Measurements from ENCODE around the gene STN1. TPM values are rescaled to one million over a fixed set of nuclear protein-coding genes. Genes with fewer than 3 reads are reported as not detected.

Gene STN1
- total RNA-seq, 1 experiment from 2014 or later, result 35.0 TPM

- Histone ChIP-seq H3K27me3 (ENCODE audit: low read length) (no peaks in the 10 kb centered on the region), H3K9ac (ENCODE audit: low read length) (no peak overlapping the region), H3K36me3 (ENCODE audit: insufficient read depth, low read length) (no peaks in the 10 kb centered on the region), H3K9me2 (replicated peaks; ENCODE audit: insufficient read depth, low read length) (no peaks in the 10 kb centered on the region), H4K20me1 (ENCODE audit: insufficient read depth, low read depth, low read length) (no peaks in the 10 kb centered on the region), H3K4me3 (ENCODE audit: low read length) (no peak overlapping the region), H3K79me2 (ENCODE audit: low read length) (no peaks in the 10 kb centered on the region), H2AFZ (ENCODE audit: low read length) (no peak overlapping the region), H3K4me2 (ENCODE audit: low read depth, low read length, poor library complexity, severe bottlenecking) (no peak overlapping the region), H3K27ac (ENCODE audit: low read length) (no peak overlapping the region), H3K9me3 (ENCODE audit: low read length) (no peaks in the 10 kb centered on the region), H3K4me1 (ENCODE audit: low read length) (peaks cover 5% of the 10 kb centered on the region; the same call in 1 of the 2 replicates)
- no peak for DNase-seq
Measured at GRCh38 chr10:103890194-103890658, 27.8 kb downstream of the STN1 start.

DNA sequence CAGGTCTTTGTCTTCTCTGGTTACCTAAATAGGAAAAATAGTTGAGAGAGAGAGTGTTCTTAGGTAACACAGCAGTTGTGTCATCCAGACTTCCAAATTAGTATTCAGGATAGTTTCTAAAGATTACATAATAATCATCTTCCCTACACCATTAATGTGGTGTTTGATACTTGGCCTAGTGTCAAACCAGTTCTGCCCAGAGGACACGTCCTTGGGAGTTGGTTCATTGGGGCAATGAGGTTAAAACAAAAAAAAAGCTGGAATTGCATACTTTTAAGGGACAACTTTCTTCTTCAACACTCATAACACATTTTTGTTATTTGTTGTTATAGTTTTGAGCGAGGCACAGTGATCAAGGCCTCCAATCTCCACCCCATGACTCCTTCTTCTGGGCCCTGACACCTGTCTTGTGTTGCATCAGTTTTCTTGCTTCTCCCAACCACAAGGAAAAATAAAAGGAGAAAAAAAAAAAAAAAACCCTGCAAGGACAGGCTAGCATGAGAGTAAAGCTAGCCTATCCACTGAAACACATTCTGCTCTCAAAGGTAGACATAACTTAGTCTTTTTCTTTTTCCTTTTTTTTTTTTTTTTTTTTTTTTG is 28.8 kb downstream of the STN1 start:
- H3K27me3 ChIP-seq (ENCODE audit: low read length), result no peaks in the 10 kb centered on the region
- peaks cover 5% of the 10 kb centered on the region; the same call in 1 of the 2 replicates for H3K4me1 ChIP-seq (ENCODE audit: low read length)
- no peaks in the 10 kb centered on the region for H3K36me3 ChIP-seq (ENCODE audit: insufficient read depth, low read length)
- H3K4me2 ChIP-seq (ENCODE audit: low read depth, low read length, poor library complexity, severe bottlenecking), result no peak overlapping the region
- H3K9me3 ChIP-seq (ENCODE audit: low read length), result no peaks in the 10 kb centered on the region
- no peak for DNase-seq
- H3K4me3 ChIP-seq (ENCODE audit: low read length), result no peak overlapping the region
- H3K9ac ChIP-seq (ENCODE audit: low read length), result no peak overlapping the region
- no peaks in the 10 kb centered on the region for H4K20me1 ChIP-seq (ENCODE audit: insufficient read depth, low read depth, low read length)
- no peaks in the 10 kb centered on the region for H3K79me2 ChIP-seq (ENCODE audit: low read length)
- no peak overlapping the region for H2AFZ ChIP-seq (ENCODE audit: low read length)
- no peaks in the 10 kb centered on the region for H3K9me2 ChIP-seq (replicated peaks; ENCODE audit: insufficient read depth, low read length)
- no peak overlapping the region for H3K27ac ChIP-seq (ENCODE audit: low read length)

GRCh38 chr10:103888113-103888841 is 29.7 kb downstream of the STN1 start:
- H2AFZ ChIP-seq (ENCODE audit: low read length), result no peak overlapping the region
- no peak overlapping the region for H3K9ac ChIP-seq (ENCODE audit: low read length)

GRCh38 chr10:103885617-103886016 is 32.4 kb downstream of the STN1 start:
- Histone ChIP-seq H3K36me3 (ENCODE audit: insufficient read depth, low read length) (0 out of 2 replicates have a peak, but pooled peaks cover 4% of the 10 kb centered on the region), H3K4me1 (ENCODE audit: low read length) (peaks cover 5% of the 10 kb centered on the region; the same call in 1 of the 2 replicates), H3K9me3 (ENCODE audit: low read length) (no peaks in the 10 kb centered on the region), H3K27me3 (ENCODE audit: low read length) (no peaks in the 10 kb centered on the region), H3K4me2 (ENCODE audit: low read depth, low read length, poor library complexity, severe bottlenecking) (no peak overlapping the region), H3K4me3 (ENCODE audit: low read length) (no peak overlapping the region), H4K20me1 (ENCODE audit: insufficient read depth, low read depth, low read length) (no peaks in the 10 kb centered on the region), H3K9ac (ENCODE audit: low read length) (no peak overlapping the region), H3K79me2 (ENCODE audit: low read length) (no peaks in the 10 kb centered on the region), H3K9me2 (replicated peaks; ENCODE audit: insufficient read depth, low read length) (no peaks in the 10 kb centered on the region), H3K27ac (ENCODE audit: low read length) (no peak overlapping the region), H2AFZ (ENCODE audit: low read length) (no peak overlapping the region)
- no peak for DNase-seq

More at GRCh38 chr10:103888113-103888841, 29.7 kb downstream of the STN1 start:
- no peaks in the 10 kb centered on the region for H3K27me3 ChIP-seq (ENCODE audit: low read length)
- H3K9me2 ChIP-seq (replicated peaks; ENCODE audit: insufficient read depth, low read length), result no peaks in the 10 kb centered on the region
- H3K4me1 ChIP-seq (ENCODE audit: low read length), result peaks cover 5% of the 10 kb centered on the region; the same call in 1 of the 2 replicates
- H4K20me1 ChIP-seq (ENCODE audit: insufficient read depth, low read depth, low read length), result no peaks in the 10 kb centered on the region
- H3K9me3 ChIP-seq (ENCODE audit: low read length), result no peaks in the 10 kb centered on the region
- no peaks in the 10 kb centered on the region for H3K36me3 ChIP-seq (ENCODE audit: insufficient read depth, low read length)
- peak; percentile 78 for DNase-seq
- H3K27ac ChIP-seq (ENCODE audit: low read length), result no peak overlapping the region
- H3K79me2 ChIP-seq (ENCODE audit: low read length), result no peaks in the 10 kb centered on the region
- no peak overlapping the region for H3K4me2 ChIP-seq (ENCODE audit: low read depth, low read length, poor library complexity, severe bottlenecking)
- H3K4me3 ChIP-seq (ENCODE audit: low read length), result no peak overlapping the region

GRCh38 chr10:103884681-103885139 is 33.3 kb downstream of the STN1 start:
- no peaks in the 10 kb centered on the region for H3K9me2 ChIP-seq (replicated peaks; ENCODE audit: insufficient read depth, low read length)
- H2AFZ ChIP-seq (ENCODE audit: low read length), result no peak overlapping the region
- 0 out of 2 replicates have a peak, but pooled peaks cover 4% of the 10 kb centered on the region for H3K36me3 ChIP-seq (ENCODE audit: insufficient read depth, low read length)
- H3K9ac ChIP-seq (ENCODE audit: low read length), result no peak overlapping the region
- no peak overlapping the region for H3K4me2 ChIP-seq (ENCODE audit: low read depth, low read length, poor library complexity, severe bottlenecking)
- H3K27me3 ChIP-seq (ENCODE audit: low read length), result no peaks in the 10 kb centered on the region
- no peaks in the 10 kb centered on the region for H3K79me2 ChIP-seq (ENCODE audit: low read length)
- no peaks in the 10 kb centered on the region for H4K20me1 ChIP-seq (ENCODE audit: insufficient read depth, low read depth, low read length)
- no peaks in the 10 kb centered on the region for H3K9me3 ChIP-seq (ENCODE audit: low read length)
- H3K27ac ChIP-seq (ENCODE audit: low read length), result no peak overlapping the region
- peaks cover 5% of the 10 kb centered on the region; the same call in 1 of the 2 replicates for H3K4me1 ChIP-seq (ENCODE audit: low read length)
- no peak overlapping the region for H3K4me3 ChIP-seq (ENCODE audit: low read length)
- peak; percentile 74 for DNase-seq

DNA sequence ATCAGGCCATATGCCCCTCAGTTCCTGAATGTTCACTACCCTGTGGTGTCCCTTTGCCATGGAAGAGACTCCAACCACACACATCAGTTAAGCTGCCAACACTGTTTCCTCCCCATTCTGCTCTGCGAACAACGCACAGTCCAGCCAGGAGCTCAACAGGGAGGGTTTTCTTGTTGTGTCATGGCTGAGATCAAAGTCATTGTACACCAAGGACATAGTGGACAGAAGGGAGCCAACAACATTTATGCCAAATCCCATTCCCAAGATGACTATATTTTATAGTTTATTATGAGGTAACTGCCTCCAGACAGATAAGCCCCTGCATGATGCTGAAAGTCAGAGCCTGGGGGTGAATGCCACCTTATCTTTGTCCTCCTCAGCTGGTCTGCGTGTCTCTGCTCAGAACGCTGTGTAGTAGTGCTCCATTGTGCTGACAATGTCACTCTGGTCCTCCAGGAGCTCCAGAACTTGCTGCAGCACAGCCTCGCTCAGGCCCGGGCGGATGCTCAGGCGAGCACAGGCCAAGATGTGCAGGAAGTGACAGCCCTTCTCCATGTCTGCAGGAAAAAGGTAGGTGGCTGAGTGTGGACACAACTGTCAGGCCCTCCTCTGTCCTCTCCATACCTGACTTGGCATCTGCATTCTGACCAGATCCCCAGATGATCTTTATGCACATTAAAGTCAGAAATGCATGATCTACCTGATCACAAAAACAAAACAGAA is 35.5 kb downstream of the STN1 start:
- no peaks in the 10 kb centered on the region for H3K27me3 ChIP-seq (ENCODE audit: low read length)
- H3K79me2 ChIP-seq (ENCODE audit: low read length), result no peaks in the 10 kb centered on the region
- H3K4me1 ChIP-seq (ENCODE audit: low read length), result peaks cover 5% of the 10 kb centered on the region; the same call in 1 of the 2 replicates
- no peaks in the 10 kb centered on the region for H3K9me3 ChIP-seq (ENCODE audit: low read length)
- H4K20me1 ChIP-seq (ENCODE audit: insufficient read depth, low read depth, low read length), result no peaks in the 10 kb centered on the region
- H3K9me2 ChIP-seq (replicated peaks; ENCODE audit: insufficient read depth, low read length), result no peaks in the 10 kb centered on the region
- H3K4me3 ChIP-seq (ENCODE audit: low read length), result no peak overlapping the region
- no peak overlapping the region for H3K27ac ChIP-seq (ENCODE audit: low read length)
- no peak for DNase-seq
- no peak overlapping the region for H3K4me2 ChIP-seq (ENCODE audit: low read depth, low read length, poor library complexity, severe bottlenecking)
- no peak overlapping the region for H3K9ac ChIP-seq (ENCODE audit: low read length)
- 0 out of 2 replicates have a peak, but pooled peaks cover 4% of the 10 kb centered on the region for H3K36me3 ChIP-seq (ENCODE audit: insufficient read depth, low read length)
- H2AFZ ChIP-seq (ENCODE audit: low read length), result no peak overlapping the region

DNA sequence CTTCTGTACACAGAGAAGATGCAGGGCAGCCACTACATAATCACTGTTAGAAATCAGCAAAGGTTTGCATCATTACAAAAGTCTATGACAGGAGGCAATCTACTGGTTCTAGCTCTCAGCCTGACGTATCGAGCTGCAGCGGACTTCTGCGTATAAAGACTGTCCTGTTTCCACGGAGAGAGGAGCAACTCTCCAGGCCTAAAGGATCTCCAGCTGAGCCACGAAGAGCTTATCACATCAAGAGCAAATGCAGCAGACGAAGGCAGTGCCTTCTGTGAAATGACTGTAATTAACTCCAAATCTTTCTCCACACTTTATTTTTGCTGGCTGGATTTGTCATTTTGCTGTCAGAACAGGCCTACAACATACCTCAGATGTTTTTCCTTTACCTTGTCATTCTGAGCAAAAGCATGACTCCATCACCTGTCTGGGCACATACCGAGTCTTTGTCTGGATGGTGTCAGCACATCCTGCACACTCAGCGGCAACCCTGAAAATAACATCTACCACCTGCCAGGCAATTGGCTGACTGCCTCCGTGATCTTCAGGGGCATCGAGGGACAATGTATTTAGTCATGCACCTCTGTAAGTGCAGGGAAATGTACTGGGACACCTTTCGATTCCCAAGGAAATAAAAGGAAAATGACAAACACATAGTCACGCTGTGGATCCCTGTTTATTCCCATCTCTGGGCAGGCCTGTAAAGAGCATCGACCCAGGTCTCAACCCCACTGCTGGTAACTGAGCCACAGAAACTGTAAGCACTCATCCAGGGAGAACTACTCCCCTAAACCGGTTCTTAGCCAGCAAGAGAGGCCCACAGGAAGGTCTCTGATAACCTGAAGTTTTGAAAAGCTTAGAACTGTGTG is 36.3 kb downstream of the STN1 start:
- no peak overlapping the region for H3K4me3 ChIP-seq (ENCODE audit: low read length)
- H3K9me3 ChIP-seq (ENCODE audit: low read length), result no peaks in the 10 kb centered on the region
- 0 out of 2 replicates have a peak, but pooled peaks cover 4% of the 10 kb centered on the region for H3K36me3 ChIP-seq (ENCODE audit: insufficient read depth, low read length)
- no peaks in the 10 kb centered on the region for H3K9me2 ChIP-seq (replicated peaks; ENCODE audit: insufficient read depth, low read length)
- no peak for DNase-seq
- peaks cover 3% of the 10 kb centered on the region; the same call in 1 of the 2 replicates for H3K4me1 ChIP-seq (ENCODE audit: low read length)
- H4K20me1 ChIP-seq (ENCODE audit: insufficient read depth, low read depth, low read length), result no peaks in the 10 kb centered on the region
- no peaks in the 10 kb centered on the region for H3K27me3 ChIP-seq (ENCODE audit: low read length)
- no peak overlapping the region for H3K4me2 ChIP-seq (ENCODE audit: low read depth, low read length, poor library complexity, severe bottlenecking)
- no peak overlapping the region for H3K9ac ChIP-seq (ENCODE audit: low read length)
- H2AFZ ChIP-seq (ENCODE audit: low read length), result no peak overlapping the region
- no peaks in the 10 kb centered on the region for H3K79me2 ChIP-seq (ENCODE audit: low read length)
- no peak overlapping the region for H3K27ac ChIP-seq (ENCODE audit: low read length)

Measured in Karpas-422 (cell line).